IPS-NIHi11 (cell line): ENCODE measurements around the gene TYRP1.
"Not testable (repeated sequence)": the region's sequence is repeated elsewhere in the genome, so short reads cannot be mapped to it uniquely, and the experiment has no call there.

Experiments
- DNase-seq: peaks from one replicate; pipeline ENCODE4 v3.0.0; 2012; ENCODE audit warnings: mixed read lengths, low spot score

TYRP1 gene, protein sequence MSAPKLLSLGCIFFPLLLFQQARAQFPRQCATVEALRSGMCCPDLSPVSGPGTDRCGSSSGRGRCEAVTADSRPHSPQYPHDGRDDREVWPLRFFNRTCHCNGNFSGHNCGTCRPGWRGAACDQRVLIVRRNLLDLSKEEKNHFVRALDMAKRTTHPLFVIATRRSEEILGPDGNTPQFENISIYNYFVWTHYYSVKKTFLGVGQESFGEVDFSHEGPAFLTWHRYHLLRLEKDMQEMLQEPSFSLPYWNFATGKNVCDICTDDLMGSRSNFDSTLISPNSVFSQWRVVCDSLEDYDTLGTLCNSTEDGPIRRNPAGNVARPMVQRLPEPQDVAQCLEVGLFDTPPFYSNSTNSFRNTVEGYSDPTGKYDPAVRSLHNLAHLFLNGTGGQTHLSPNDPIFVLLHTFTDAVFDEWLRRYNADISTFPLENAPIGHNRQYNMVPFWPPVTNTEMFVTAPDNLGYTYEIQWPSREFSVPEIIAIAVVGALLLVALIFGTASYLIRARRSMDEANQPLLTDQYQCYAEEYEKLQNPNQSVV

GRCh38 chr9:12693141-12693540, at the start of gene TYRP1:
Gene TYRP1 (plus strand): TSS chr9:12693385. CDS start chr9:12693997, 612 bp downstream.
- no peak for DNase-seq

- DNase-seq, result no peak
These were observed 49.5 kb upstream of the TYRP1 start for GRCh38 chr9:12643686-12644085.

DNA sequence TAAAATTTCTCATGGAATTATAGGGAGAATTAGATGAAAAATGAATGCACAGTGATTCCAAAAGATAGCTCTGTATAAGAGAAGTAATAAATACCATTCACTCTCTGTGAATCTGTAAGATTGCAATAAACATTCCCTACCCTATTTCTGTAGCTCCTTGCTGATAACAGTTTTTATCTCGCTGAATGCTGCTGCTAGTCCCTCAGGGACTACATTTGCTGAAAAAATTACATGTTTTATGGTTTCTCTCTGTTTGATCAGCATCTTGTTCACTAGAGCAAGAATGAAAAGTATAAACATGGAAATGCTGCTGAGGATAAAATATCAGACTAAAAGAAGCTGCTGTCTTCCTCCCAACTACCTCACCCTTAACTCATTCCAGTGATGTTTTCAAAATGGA, 44.3 kb upstream of the TYRP1 start:
- no peak for DNase-seq

GRCh38 chr9:12651125-12651524, 42.1 kb upstream of the TYRP1 start:
- no peak for DNase-seq

DNA sequence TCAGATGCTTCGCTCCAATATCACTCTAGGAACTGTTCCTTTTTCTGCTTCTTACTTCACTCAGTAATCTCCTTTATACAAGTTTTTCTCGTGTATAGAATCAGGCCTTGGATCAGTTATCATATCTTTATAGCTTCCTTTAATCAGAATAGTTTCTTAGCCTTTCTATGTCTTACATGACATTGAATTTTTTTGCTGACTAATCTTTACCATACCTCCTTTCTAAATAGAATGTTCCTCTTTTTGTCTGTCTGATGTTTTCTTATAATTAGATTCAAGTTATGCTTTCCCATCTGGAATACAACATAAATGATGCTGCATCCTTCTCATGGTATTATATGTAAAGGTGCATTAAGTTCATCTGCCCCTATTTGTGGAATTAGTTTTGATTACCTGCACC, 40.2 kb upstream of the TYRP1 start:
- DNase-seq, result no peak

- DNase-seq, result no peak
These were observed 36.4 kb upstream of the TYRP1 start for GRCh38 chr9:12656803-12657202.

DNA sequence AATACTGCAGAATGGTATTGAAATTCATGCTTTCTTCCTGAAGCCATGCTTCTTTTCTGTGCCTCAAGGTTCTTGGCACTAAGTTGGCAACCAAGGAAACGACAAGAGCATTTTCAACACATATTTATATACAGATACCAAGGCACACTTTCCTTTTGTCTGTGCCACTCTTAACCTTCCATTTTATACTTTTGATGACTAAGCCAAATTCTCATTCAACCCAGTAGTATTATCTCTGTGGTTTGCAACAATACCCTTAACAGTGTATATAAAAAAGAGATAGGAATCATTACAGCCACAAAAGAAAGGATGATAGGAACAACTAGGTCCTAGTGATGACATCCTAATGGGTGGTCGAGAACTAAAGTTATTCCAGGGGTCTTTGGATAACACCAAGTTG, 36.0 kb upstream of the TYRP1 start:
- DNase-seq, result no peak

DNA sequence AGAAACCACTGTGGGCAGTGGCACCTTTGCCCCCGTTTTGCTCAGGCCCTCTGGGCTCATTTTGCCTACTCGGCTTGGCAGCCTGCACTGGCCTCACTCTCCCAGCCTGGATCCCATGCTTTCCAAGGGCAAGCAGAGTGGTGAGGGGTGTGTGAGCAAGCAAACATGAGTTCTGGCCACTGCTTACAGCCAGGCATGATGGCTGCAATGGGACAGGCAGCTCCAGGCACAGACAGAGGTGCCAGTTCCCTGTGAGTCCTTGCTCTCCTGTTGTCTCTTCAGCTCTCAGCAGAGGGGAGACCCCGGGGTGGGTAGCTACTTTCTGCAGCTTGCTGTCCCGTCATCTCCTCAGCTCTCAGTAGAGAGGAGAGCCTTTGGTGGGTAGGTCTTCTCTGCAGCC, 35.2 kb upstream of the TYRP1 start:
- DNase-seq, result no peak

GRCh38 chr9:12658531-12659209, 34.5 kb upstream of the TYRP1 start:
- DNase-seq, result no peak

GRCh38 chr9:12659220-12659619, 34.0 kb upstream of the TYRP1 start:
- no peak for DNase-seq

DNA sequence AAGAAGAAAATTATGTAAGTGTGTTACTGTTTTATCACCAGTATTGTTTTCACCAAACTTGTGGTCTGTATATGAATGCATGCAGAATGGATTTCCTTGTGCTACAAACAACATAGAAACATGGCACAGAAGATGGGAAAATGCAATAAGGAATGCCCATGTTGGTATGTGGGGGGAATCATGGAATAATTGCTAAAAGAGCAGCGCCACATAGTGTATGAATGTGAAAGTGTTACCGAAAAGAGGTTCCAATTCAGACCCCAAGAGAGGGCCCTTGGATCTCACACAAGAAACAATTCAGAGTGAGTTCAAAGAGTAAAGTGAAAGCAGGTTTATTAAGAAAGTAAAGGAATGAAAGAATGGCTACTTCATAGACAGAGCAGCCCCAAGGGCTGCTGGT, 26.4 kb upstream of the TYRP1 start:
- DNase-seq, result no peak

GRCh38 chr9:12667892-12668291, 25.3 kb upstream of the TYRP1 start:
- DNase-seq, result no peak

DNA sequence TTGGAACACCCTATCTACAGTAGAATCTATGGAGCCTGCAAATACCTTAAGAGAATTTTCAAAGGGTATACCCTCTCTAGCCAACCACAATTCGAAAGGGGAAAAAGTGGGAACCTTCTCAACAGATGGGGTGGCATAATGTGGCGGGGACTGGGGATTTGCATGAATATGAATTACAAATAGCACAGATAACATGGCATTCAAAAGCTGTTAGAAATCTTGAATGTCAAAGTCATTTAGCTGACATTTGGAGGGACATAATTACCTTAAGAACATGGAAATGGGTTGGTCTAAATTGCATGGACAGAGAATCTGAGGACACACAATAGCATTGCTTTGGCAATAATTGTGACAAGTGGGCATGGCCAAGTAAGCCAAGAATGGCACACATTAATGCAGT, 23.2 kb upstream of the TYRP1 start:
- DNase-seq, result no peak

GRCh38 chr9:12674961-12675360, 18.2 kb upstream of the TYRP1 start:
- no peak for DNase-seq

DNA sequence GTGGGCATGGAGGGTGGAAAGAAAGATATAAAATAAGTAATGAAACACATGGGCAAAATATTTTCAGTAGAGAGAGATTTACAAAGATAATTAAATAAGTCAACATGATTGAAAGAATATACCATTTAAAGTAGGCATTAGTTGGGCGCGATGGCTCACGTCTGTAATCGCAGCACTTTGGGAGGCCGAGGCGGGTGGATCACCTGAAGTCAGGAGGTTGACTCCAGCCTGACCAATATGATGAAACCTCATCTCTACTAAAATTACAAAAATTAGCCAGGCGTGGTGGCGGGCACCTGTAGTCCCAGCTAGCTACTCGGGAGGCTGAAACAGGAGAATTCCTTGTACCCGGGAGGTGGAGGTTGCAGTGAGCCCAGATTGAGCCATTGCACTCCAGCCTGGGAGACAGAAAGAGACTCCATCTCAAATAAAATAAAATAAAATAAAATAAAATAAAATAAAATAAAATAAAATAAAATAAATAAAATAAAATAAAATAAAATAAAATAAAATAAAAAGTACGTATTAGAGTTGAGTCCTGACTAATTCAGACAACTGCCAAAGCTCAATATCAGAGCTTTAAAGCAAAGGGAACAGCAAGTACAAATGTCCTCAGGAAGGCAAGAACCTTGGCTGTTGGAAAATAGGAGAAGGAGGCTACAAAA, 15.6 kb upstream of the TYRP1 start:
- not testable (repeated sequence) for DNase-seq

- no peak for DNase-seq
These were observed 12.8 kb upstream of the TYRP1 start for GRCh38 chr9:12680341-12680740.

- no peak for DNase-seq
These were observed 12.4 kb upstream of the TYRP1 start for GRCh38 chr9:12680757-12681156.

DNA sequence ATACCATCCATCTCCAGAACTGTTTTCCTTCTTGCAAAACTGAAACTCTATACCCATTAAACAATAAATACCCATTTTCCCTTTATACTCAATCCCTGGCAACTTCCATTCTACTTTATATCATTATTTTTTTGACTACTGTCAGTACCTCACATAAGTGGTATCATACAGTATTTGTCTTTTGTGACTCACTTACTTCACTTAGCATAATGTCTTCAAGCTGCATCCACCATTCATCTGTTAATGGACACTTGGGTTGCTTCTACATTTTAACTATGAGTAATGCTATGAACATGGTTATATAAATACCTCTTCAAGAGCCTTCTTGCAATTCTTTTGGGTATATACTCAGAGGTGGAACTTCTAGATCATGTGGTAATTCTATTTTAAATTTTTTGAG, 11.6 kb upstream of the TYRP1 start:
- no peak for DNase-seq

DNA sequence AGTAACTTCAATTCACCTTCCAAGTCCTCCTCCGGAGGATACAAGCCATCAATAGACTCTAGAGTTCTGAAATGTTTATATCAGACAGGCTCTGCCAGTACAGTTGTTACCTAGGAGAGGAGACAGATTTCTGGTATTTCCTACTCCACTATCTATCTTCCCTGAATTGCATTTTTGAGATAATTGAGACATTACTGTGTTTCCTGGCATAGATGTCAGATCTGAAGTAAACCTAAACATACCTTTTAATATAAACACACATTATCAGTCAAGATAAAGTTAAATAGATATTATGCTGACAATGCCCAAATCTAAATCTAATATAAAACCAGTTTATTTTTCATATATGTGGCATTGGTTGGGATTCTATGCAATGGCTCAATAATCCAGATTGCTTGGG, 8.2 kb upstream of the TYRP1 start:
- DNase-seq, result no peak

DNA sequence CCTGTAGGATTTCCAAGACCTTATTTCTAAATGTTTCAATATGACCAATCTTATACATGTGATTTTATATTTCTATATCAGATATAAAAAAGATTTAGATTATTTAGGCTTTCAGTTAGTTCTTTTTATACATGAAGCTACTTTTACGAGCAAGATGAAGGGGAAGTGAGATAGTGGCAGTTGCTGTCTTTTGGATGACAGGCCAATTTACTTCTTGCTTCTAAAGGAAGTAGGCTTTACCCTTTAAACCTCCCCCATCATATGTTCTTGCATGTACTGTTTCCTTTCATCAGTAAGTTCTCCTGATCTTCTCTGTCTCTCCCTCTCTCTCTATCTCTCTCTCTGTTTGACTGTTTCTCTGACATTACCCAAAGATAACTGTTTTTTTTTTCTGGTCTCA, 4.0 kb upstream of the TYRP1 start:
- no peak for DNase-seq

DNA sequence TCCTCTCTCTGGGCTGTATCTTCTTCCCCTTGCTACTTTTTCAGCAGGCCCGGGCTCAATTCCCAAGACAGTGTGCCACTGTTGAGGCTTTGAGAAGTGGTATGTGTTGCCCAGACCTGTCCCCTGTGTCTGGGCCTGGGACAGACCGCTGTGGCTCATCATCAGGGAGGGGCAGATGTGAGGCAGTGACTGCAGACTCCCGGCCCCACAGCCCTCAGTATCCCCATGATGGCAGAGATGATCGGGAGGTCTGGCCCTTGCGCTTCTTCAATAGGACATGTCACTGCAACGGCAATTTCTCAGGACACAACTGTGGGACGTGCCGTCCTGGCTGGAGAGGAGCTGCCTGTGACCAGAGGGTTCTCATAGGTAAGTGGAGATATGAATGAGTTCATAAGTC, 828 bp downstream of the TYRP1 start:
- no peak for DNase-seq

DNA sequence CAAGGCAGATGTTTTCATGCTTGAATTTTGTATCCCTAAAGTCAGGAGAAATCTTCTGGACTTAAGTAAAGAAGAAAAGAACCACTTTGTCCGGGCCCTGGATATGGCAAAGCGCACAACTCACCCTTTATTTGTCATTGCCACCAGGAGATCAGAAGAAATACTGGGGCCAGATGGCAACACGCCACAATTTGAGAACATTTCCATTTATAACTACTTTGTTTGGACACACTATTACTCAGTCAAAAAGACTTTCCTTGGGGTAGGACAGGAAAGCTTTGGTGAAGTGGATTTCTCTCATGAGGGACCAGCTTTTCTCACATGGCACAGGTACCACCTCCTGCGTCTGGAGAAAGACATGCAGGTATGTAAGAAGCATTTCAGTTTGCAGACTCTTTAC, 2.3 kb downstream of the TYRP1 start:
- DNase-seq, result no peak
